GM18951 (cell line): ENCODE measurements around the gene MYO1F.
"Not testable (repeated sequence)": the region's sequence is repeated elsewhere in the genome, so short reads cannot be mapped to it uniquely, and the experiment has no call there.

Source experiments
- POLR2A ChIP-seq: IDR thresholded peaks from 4 replicates; pipeline ENCODE4 v1.6.1; 2011; ENCODE audit warnings: mild to moderate bottlenecking; ENCODE audit not compliant: insufficient read length, insufficient read depth; ENCODE audit errors: extremely low read depth
- in situ Hi-C: fragments of 300-500 bp; cut with MboI; formaldehyde crosslinking; loops from one replicate; pipeline ENCODE4 v1.12.0; 2022; ENCODE audit warnings: low sequenced_read_pairs, mixed read lengths, inconsistent platforms; ENCODE audit not compliant: unreplicated experiment

Gene MYO1F

DNA sequence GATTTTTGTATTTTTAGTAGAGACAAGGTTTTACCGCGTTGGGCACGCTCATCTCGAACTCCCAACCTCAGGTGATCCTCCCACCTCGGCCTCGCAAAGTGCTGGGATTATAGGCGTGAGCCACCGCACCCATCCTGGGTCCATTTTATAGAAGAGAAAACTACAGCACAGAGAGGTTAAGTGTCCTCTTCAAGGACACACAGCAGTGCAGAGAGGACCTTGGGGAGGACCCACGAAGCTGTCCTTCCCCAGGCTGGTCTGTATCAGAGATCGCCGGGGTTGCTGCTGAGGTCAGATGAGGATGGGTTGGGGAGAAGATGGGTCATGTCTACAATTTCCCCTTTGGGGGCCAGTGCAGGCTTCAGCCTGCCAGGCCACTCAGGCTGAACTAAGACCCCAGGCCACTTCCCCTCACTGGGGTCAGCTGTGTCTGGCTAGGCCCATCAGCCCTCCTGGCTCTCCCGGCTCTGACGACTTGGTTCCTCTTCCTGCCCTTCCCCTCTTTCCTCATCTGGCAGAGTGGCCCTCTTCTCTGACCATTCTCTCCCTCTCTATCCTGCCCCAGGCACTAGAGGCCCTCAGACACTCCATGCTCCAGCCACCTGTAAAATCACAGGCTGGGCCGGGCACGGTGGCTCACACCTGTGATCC lies 9.6 kb downstream of the MYO1F start:
- in situ Hi-C loops: no loop called here
- no peak for TF ChIP-seq POLR2A

DNA sequence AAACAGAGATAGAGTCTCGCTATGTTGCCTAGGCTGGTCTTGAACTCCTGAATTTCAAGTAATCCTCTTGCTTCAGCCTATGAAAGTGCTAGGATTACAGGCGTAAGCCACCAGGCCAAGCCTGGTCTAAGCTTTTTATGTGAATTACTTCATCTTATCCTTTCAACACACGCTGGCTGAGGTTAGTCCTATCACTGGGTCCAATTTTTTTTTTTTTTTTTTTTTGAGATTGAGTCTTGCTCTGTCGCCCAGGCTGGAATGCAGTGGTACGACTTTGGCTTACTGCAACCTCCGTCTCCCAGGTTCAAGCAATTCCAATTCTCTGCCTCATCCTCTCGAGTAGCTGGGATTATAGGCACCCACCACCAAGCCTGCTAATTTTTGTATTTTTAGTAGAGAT lies 10.4 kb downstream of the MYO1F start:
- TF ChIP-seq POLR2A: no peak
- in situ Hi-C loops: no loop called here

DNA sequence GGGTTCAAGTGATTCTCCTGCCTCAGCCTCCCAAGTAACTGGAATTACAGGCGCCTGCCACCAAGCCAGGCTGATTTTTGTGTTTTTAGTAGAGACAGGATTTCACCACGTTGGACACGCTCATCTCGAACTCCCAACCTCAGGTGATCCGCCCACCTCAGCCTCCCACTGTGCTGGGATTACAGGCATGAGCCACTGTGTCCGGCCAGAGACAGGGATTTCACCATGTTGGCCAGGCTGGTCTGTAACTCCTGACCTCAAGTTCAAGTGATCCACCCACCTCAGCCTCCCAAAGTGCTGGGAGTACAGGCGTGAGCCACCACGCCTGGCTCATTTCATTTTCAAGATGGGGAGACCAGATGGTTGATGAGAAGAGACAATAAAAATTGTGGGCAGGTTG lies 12.4 kb downstream of the MYO1F start:
- in situ Hi-C loops: not testable (repeated sequence)

DNA sequence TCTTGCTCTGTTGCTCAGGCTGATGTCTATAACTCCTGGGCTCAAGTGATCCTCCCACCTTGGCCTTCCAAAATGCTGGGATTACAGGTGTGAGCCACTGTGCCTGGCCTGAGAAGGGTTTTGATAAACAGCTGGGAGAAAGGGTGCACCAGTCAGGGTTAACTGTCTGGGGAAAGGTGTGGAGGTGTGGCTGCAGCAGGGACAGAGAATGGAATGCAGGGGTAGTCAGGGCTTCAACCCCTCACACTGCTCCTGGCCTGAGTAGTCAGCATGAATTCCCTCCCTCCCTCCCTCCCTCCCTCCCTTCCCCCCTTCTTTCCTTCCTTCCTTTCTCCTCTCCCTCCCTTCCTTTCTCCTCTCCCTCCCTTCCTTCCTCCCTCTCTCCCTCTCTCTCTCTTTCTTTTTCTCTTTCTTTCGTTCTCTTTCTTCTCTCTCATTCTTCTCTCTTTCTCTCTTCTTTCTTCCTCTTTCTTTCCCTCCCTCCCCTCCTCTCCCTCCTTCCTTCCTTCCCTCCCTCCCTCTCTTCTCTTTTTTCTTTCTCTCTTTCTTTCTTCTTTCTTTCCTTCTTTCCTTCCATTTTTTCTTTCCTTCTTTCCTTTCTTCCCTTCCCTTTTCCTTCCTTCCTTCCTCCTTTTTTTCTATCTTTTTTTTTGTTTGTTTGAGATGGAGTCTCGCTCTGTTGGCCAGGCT lies 16.0 kb downstream of the MYO1F start:
- TF ChIP-seq POLR2A: no peak
- in situ Hi-C loops: no loop called here

DNA sequence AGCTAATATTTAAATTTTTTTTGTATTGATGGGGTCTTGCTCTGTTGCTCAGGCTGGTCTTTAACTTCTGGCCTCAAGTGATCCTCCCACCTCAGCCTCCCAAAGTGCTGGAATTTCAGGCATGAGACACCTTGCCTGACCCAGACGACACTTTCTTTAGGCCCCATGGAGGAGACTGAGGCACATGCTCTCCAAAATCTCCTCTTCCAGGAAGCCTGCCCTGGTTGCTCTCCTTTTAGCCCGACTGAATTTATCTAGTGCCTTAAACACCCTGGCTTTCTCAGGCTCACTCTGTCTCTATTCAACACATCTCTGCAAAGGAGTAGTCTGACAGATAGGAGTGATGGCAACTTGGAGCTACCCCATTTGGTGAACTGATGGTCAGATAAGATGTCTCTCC lies 18.9 kb downstream of the MYO1F start:
- TF ChIP-seq POLR2A: no peak
- in situ Hi-C loops: no loop called here

DNA sequence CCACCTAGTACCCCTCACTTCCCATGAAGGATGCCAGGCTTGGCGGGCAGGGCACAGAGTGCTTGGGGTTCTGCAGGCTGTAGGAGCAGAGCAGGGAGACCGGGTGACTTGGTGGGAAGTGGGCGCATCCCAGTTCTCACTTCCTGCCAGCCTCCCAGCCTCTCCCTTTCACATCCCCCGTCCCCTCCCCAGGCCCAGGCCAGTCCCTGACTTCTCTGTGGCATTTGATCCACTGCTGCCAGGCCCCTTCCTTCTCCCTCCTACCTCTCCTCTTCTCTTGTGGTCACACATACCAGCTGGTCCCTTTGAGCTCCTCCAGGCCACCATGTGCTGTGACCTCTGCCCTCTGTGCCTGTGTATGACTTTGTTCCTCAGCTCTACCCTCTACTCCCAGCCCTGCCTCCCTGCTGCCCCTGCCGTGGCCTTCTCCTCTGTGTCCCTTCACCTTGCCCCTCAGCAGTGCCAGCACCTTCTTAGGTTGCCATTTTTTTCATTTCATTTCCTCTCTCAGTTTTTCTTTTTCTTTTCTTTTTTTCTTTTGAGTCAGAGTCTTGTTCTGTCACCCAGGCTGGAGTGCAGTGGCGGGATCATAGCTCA lies 19.5 kb downstream of the MYO1F start:
- no peak for TF ChIP-seq POLR2A
- in situ Hi-C loops: no loop called here

DNA sequence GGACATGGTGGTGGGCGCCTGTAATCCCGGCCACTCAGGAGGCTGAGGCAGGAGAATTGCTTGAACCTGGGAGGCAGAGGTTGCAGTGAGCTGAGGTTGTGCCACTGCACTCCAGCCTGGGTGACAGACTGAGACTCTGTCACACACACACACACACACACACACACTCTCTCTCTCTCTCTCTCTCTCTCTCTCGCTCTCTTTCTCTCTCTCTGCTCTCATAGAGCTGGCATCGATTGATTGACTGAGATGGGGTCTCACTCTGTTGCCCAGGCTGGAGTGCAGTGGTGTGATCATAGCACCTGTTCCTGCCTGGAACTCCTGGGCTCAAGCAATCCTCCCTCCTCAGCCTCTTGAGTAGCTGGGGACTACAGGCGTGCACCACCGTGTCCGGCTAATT lies 23.5 kb downstream of the MYO1F start:
- in situ Hi-C loops: not testable (repeated sequence)

DNA sequence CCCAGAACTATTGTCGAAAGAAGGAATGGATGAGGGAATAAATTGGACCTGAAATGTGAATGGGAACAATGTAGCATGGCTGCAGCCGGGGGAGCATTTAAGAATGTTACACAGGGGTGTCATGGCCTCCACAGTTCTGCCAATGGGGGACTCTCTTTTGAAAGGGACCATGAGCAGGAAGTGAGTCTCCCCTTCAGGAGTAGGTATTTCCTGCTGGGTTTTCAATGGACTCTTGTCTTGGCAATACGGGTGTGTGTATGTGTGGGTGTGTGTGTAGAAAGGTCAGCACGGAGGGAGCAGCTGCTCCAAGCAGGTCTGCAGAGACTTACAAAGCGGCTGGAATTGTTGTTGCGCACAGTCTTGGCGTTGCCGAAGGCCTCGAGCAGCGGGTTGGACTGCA lies 24.4 kb downstream of the MYO1F start:
- no peak for TF ChIP-seq POLR2A
- in situ Hi-C loops: no loop called here

DNA sequence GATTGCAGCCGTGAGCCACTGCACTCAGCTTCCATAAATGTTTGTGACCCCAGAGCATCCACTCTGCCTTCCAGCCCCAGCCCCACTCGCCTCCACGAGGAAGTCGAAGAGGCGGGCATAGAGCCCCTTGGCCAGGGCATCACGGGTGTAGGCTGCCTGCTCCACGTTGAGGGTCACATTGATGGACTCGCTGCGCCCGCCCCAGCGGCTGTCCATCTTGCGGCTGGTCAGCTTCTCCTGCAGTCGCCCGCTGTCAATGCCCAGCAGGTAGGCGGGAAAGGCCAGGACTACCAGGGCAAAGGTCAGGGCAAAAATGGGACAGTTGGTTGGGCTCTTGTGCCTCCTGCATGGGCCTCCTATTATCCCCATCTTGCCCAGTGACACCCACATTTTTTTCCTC lies 27.2 kb downstream of the MYO1F start:
- in situ Hi-C loops: no loop called here
- TF ChIP-seq POLR2A: no peak

DNA sequence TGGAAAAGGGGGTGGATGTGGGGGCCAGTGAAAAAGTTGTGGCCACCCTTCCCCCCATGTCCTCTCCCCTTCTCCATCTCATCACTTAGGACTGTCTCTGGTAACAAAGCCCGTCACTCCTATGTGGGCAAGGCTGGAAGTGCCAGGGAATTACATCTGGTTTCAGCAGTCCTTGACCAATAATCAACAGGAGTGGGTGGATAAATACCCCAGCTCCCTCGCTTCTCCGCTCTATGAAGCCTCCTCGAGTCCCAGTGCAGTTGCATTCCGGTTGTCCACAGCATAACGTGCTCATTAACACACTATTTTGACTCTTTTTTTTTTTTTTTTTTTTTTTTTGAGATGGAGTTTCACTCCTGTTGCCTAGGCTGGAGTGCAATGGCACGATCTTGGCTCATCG lies 31.5 kb downstream of the MYO1F start:
- in situ Hi-C loops: no loop called here
- TF ChIP-seq POLR2A: no peak

DNA sequence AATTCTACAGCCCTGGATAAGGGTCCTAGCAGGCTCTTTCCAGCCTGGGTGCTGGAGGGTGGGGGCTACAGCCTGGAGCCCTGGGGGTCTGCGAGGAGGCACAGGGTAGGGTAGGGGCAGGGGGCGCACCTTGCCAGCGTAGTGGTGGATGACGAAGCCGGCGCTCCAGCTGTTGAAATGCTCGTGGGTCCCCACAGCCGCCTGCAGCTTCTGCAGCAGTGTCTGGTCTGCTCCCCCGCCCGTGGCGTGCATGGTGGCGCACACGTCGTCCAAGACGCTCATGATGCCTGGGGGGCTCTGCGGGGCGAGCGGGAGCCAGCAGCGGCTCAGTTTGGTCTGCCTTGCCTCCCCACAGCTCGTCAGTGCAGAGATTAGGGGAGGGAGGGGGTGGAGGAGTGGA lies 33.1 kb downstream of the MYO1F start:
- TF ChIP-seq POLR2A: no peak
- in situ Hi-C loops: no loop called here

DNA sequence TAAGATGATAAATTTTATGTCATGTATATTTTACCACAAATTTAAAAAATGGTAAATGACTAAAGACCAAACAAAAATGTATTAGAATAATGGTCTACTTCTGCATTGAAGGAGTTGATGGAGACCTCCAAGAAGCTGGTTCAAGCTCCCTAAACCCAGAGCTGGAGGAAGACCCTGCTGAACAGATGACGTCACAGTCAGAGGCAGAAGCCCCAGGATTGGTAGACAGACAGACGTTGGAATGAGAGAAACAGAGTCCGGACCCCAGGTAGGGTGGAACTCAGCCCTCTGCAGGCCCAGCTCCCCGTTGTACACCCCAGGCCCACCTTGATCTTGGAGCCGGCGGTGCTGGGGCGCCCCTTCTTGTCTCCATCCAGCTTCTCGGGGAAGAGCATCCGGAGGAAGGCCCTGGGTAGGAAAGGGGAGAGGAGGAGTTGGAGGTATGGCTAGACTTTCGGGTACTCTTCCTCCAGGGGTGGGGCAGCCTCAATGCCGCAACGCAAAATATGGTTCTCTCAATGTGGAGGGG lies 37.6 kb downstream of the MYO1F start:
- in situ Hi-C loops: no loop called here
- no peak for TF ChIP-seq POLR2A

DNA sequence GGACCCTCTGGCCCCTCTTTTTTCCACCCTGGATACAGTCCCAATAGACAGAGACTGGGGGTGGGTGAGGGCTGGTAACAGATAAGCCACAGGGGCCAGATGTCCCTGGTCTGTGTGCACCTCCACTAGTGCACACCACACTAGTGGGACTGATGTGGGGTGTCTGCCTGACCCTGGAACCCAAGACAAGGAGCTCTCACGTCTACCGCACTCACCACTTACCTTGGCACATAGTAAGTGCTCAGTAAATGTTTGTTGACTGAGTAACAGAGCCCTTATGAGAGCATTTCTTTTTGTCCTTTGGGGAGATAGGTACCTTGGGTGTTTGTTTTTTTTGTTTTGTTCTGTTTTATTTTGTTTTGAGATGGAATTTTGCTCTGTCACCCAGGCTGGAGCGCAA lies 40.1 kb downstream of the MYO1F start:
- in situ Hi-C loops: no loop called here
- no peak for TF ChIP-seq POLR2A

DNA sequence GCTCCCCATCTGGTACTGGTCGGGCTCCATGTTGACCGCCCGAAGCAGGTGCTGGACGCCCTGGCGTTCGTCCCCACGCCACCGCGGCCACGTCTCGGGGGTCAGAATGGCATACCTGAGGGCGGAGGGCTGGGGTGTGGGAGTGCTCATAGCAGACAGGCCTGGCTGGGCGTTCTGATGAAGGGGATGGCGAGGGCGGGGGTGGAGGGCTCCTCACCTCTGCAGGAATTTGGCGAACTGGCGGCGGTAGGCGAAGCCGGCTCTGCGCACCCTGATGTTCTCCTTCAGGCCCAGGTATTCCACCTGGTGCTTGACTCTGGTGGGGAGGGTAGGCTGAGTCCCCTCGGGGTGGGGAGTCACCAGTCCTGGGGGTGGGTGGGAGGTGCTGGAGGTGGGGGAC lies 41.0 kb downstream of the MYO1F start:
- in situ Hi-C loops: no loop called here
- TF ChIP-seq POLR2A: no peak
